ENCODE results near the gene DSG2. TPM values are rescaled to one million over a fixed set of nuclear protein-coding genes. Genes with fewer than 3 reads are reported as not detected.

Gene DSG2
- polyA plus RNA-seq (2013, experiment 1 of 4), result 50.6 TPM
- polyA plus RNA-seq (2013, experiment 2 of 4), result 56.5 TPM
- polyA plus RNA-seq (2013, experiment 3 of 4), result 50.5 TPM
- polyA plus RNA-seq (2013, experiment 4 of 4), result 53.4 TPM

DNA sequence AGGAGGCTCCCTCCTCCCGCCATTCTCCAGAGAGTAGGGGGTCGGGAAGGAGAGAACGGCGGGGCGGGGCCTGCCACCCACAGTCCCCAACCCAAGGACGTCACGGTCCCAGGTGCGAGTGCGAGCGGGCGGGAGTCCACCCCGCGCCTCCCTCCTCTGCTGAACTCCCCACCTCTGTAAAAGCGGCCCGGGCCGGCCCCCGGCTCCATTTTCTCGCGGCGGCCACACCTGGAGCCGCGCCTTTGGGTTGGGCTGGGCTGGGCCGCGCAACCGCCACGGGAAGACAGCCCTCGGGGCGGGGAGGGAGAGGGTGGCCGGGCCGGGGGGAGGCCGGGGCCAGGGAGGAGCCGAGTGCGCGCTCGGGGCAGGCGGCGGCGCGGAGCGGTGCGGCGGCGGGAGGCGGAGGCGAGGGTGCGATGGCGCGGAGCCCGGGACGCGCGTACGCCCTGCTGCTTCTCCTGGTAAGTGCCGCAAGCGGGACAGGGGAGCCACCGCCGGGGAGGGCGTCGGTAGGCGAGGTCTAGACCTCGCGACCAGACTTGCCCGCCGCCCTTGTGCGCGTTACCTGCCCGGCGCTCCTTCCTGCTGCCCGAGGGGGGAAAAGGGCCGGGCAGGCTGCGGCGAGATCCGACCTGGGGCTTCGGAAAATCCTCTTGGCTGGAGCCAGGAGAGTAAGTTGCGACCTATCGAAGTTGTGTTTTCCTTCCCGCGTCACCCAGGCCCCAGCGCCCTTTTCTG lies at the start of gene DSG2:
TSS of gene DSG2 (plus strand) at position 342 of the 738 bp plus-strand sequence. CDS start at position 417, 75 bp downstream.
- Histone ChIP-seq H3K9me3 (ENCODE audit: control insufficient read depth, low read length) (no peaks in the 10 kb centered on the region), H3K27me3 (ENCODE audit: control insufficient read depth, insufficient read depth, low read length, poor library complexity, severe bottlenecking) (peaks cover 28% of the 10 kb centered on the region), H3K27ac (ENCODE audit: insufficient read depth, low read depth, low read length, poor library complexity, severe bottlenecking) (peak within 1 kb of the TSS; percentile 50), H3K4me3 (ENCODE audit: insufficient read depth, low read depth, low read length) (peak within 1 kb of the TSS; percentile 95), H3K36me3 (ENCODE audit: control insufficient read depth, insufficient read depth, low read length) (no peaks in the 10 kb centered on the region), H3K4me1 (ENCODE audit: control insufficient read depth, insufficient read depth, low read length) (peaks cover 8% of the 10 kb centered on the region)
- 0% methylated on average over 79 of the region's 79 CpGs for WGBS, 2 experiments

DNA sequence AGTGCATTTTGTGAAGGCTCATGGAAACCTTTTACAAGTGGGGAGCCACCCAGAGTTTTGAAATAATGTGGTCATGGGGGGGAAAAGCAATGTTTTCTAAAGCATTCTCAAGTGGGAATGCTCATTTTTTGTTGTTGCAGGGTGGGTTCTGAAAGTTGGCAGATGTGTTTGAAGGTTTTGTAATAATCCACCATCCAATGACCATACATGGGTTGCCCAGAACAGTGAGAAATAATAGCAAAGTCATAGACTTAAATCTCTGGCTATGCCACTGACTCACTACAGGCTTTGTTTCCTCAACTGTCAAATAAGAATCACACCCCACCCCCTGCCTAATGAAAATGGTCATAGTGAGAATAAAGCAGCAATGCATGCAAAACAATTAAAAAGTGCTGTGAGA lies 47.6 kb upstream of the DSG2 start:
- Histone ChIP-seq H3K27me3 (ENCODE audit: control insufficient read depth, insufficient read depth, low read length, poor library complexity, severe bottlenecking) (no peaks in the 10 kb centered on the region), H3K36me3 (ENCODE audit: control insufficient read depth, insufficient read depth, low read length) (no peaks in the 10 kb centered on the region), H3K4me1 (ENCODE audit: control insufficient read depth, insufficient read depth, low read length) (no peaks in the 10 kb centered on the region), H3K4me3 (ENCODE audit: insufficient read depth, low read depth, low read length) (no peak overlapping the region), H3K9me3 (ENCODE audit: control insufficient read depth, low read length) (no peaks in the 10 kb centered on the region), H3K27ac (ENCODE audit: insufficient read depth, low read depth, low read length, poor library complexity, severe bottlenecking) (no peak overlapping the region)

DNA sequence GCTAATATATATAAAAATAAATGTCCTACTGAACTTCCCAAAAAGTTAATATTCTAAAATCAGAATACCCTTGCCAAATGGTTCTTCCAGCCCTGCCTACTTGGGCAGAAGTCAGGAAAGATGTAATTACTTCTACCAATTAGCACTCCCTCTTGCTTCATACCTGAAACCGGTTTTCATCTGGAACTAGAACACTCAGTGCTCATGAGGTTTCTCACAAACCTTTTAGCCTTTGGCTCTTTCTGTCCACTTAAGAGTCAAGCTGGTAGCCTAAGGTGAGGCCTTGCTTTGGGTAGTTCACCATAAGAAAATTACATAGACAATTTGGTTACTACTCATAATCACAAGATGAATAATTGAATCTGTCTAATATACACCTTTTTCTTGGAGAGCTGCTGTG lies 46.4 kb upstream of the DSG2 start:
- H3K9me3 ChIP-seq (ENCODE audit: control insufficient read depth, low read length), result no peaks in the 10 kb centered on the region
- no peaks in the 10 kb centered on the region for H3K36me3 ChIP-seq (ENCODE audit: control insufficient read depth, insufficient read depth, low read length)
- H3K27me3 ChIP-seq (ENCODE audit: control insufficient read depth, insufficient read depth, low read length, poor library complexity, severe bottlenecking), result no peaks in the 10 kb centered on the region
- no peaks in the 10 kb centered on the region for H3K4me1 ChIP-seq (ENCODE audit: control insufficient read depth, insufficient read depth, low read length)
- WGBS, 2 experiments, result 86 to 91% methylated on average over 1 of the region's 1 CpG
- H3K4me3 ChIP-seq (ENCODE audit: insufficient read depth, low read depth, low read length), result no peak overlapping the region
- no peak overlapping the region for H3K27ac ChIP-seq (ENCODE audit: insufficient read depth, low read depth, low read length, poor library complexity, severe bottlenecking)

DNA sequence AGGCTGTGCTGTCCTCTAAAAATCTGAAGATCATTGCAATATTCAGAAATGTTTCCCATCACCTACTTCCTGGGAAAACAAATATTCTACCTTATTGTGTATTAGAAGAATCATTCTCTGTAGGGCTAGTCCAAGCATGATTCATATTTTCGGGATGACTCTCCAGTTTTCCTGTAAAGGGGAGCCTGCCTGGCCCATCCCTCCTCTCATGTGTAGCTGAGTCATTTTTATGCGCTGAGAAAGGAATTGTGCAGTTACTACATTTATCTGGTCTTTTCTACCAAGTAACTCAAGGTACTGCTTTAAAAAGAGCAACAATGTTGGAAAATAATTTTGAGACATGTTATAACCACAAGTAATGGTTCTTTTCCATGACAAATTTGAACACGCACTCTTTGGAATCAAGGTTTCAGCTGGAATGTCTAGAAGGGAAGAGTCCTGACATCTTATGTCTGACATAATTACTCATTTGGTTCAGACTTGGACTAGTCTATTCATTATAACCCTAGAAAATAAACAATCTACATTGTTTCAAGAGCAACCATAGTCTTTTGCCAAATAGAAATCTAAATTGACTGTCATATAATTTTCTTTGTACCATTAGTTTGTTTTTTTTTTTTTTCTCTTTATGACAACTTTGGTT lies 43.8 kb upstream of the DSG2 start:
- Histone ChIP-seq H3K27ac (ENCODE audit: insufficient read depth, low read depth, low read length, poor library complexity, severe bottlenecking) (no peak overlapping the region), H3K9me3 (ENCODE audit: control insufficient read depth, low read length) (no peaks in the 10 kb centered on the region), H3K4me1 (ENCODE audit: control insufficient read depth, insufficient read depth, low read length) (no peaks in the 10 kb centered on the region), H3K4me3 (ENCODE audit: insufficient read depth, low read depth, low read length) (no peak overlapping the region), H3K36me3 (ENCODE audit: control insufficient read depth, insufficient read depth, low read length) (no peaks in the 10 kb centered on the region), H3K27me3 (ENCODE audit: control insufficient read depth, insufficient read depth, low read length, poor library complexity, severe bottlenecking) (no peaks in the 10 kb centered on the region)
- WGBS, 2 experiments, result 93 to 98% methylated on average over 3 of the region's 3 CpGs

DNA sequence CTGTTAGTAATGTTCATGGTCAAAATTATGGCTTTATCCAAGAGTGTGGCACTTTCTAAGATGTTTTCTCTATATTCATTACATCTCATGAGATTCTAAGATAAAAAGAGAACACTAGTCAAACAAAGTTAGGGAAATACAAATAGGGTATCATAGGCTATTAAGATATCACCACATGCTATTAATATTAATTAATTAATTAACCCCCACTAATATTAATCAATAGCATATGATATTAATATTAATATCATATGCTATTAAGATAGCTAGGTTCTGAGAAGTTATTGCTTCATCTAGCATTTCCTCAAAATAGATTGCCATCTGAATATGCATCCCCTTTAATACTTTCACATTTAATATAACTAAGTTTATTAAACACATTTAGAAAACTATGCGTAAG lies 28.3 kb upstream of the DSG2 start:
- WGBS, 2 experiments, result no CpG with 5 or more reads among the region's 1 CpG
- Histone ChIP-seq H3K4me3 (ENCODE audit: insufficient read depth, low read depth, low read length) (no peak overlapping the region), H3K4me1 (ENCODE audit: control insufficient read depth, insufficient read depth, low read length) (no peaks in the 10 kb centered on the region), H3K9me3 (ENCODE audit: control insufficient read depth, low read length) (no peaks in the 10 kb centered on the region), H3K36me3 (ENCODE audit: control insufficient read depth, insufficient read depth, low read length) (no peaks in the 10 kb centered on the region), H3K27me3 (ENCODE audit: control insufficient read depth, insufficient read depth, low read length, poor library complexity, severe bottlenecking) (no peaks in the 10 kb centered on the region), H3K27ac (ENCODE audit: insufficient read depth, low read depth, low read length, poor library complexity, severe bottlenecking) (no peak overlapping the region)

DNA sequence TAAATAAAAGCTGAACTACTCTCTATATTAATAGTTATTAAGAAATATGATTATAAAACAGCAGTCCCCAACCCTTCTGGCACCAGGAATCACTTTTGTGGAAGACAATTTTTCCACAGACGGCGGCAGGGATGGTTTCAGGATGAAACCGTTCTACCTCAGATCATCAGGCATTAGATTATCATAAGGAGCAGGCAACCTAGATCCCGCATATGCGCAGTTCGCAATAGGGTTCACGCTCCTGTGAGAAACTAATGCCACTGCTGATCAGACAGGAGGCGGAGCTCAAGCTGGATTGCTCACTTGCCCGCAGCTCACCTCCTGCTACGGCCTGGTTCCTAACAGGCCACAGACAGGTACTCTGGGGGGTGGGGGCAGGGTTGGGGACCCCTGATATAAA lies 19.3 kb upstream of the DSG2 start:
- no peaks in the 10 kb centered on the region for H3K9me3 ChIP-seq (ENCODE audit: control insufficient read depth, low read length)
- no peak overlapping the region for H3K4me3 ChIP-seq (ENCODE audit: insufficient read depth, low read depth, low read length)
- 96 to 98% methylated on average over 10 of the region's 10 CpGs for WGBS, 2 experiments
- H3K4me1 ChIP-seq (ENCODE audit: control insufficient read depth, insufficient read depth, low read length), result no peaks in the 10 kb centered on the region
- H3K36me3 ChIP-seq (ENCODE audit: control insufficient read depth, insufficient read depth, low read length), result no peaks in the 10 kb centered on the region
- no peak overlapping the region for H3K27ac ChIP-seq (ENCODE audit: insufficient read depth, low read depth, low read length, poor library complexity, severe bottlenecking)
- no peaks in the 10 kb centered on the region for H3K27me3 ChIP-seq (ENCODE audit: control insufficient read depth, insufficient read depth, low read length, poor library complexity, severe bottlenecking)

DNA sequence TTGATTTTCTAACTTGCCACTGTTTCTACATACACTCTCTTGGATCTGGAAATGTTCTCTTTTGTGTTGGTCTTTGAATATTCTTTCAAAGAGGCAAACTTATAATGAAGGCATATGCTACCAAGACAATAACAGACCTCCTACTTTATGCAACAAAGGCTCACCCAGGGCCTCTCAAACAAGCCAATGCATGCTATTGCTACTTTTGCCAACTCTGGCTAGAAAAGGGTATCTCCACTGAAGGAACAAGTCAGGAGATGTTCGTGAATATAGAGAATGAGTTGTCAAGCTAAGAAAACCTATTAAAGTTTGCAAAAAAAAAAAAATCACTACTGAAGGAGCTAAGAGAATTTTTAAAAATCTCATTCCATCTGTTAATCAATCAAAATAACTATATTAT lies 15.9 kb upstream of the DSG2 start:
- no peaks in the 10 kb centered on the region for H3K4me1 ChIP-seq (ENCODE audit: control insufficient read depth, insufficient read depth, low read length)
- no peaks in the 10 kb centered on the region for H3K36me3 ChIP-seq (ENCODE audit: control insufficient read depth, insufficient read depth, low read length)
- H3K27me3 ChIP-seq (ENCODE audit: control insufficient read depth, insufficient read depth, low read length, poor library complexity, severe bottlenecking), result no peaks in the 10 kb centered on the region
- no peaks in the 10 kb centered on the region for H3K9me3 ChIP-seq (ENCODE audit: control insufficient read depth, low read length)
- H3K27ac ChIP-seq (ENCODE audit: insufficient read depth, low read depth, low read length, poor library complexity, severe bottlenecking), result no peak overlapping the region
- 86 to 100% methylated on average over 1 of the region's 1 CpG for whole genome bisulfite sequencing, 2 experiments
- no peak overlapping the region for H3K4me3 ChIP-seq (ENCODE audit: insufficient read depth, low read depth, low read length)

DNA sequence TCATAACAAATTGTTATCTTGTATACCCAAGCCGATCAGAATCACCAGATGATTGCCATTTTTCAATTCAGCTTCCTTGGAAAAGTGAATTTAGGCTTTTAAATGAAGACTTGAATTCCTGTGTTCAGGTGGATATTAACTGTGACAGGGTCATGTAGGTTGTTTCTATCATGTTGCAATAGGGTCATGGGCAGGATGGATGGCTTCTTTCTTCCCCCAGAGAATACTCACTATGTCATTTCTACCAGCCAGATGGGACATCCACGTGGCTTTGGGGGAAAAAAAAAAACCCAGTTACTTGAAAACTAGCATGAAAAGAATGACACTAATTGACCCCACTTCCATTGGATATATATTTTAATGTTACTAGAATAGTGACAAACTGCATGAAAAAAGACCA lies 14.6 kb upstream of the DSG2 start:
- no peak overlapping the region for H3K27ac ChIP-seq (ENCODE audit: insufficient read depth, low read depth, low read length, poor library complexity, severe bottlenecking)
- no peaks in the 10 kb centered on the region for H3K36me3 ChIP-seq (ENCODE audit: control insufficient read depth, insufficient read depth, low read length)
- no peaks in the 10 kb centered on the region for H3K27me3 ChIP-seq (ENCODE audit: control insufficient read depth, insufficient read depth, low read length, poor library complexity, severe bottlenecking)
- H3K9me3 ChIP-seq (ENCODE audit: control insufficient read depth, low read length), result no peaks in the 10 kb centered on the region
- H3K4me3 ChIP-seq (ENCODE audit: insufficient read depth, low read depth, low read length), result no peak overlapping the region
- 92 to 100% methylated on average over 2 of the region's 2 CpGs for WGBS, 2 experiments
- H3K4me1 ChIP-seq (ENCODE audit: control insufficient read depth, insufficient read depth, low read length), result no peaks in the 10 kb centered on the region

DNA sequence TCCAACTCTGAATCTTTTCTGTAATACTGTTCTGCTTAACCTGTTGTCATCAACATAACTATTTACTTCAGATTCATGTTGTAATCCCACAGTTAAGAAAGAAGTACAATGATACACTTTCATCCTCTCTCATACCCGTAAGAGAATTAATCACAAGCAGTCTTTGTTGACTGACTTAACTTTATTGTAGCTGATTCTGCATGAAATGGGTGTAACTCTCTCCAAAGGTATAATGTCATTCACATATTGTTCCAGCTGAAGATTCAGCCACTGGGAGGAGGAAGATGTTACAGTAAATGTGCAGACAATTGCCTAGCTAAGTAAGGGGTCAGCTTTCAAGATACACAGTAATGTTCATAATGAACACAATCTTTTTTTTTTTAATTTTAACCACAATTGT lies 13.5 kb upstream of the DSG2 start:
- H3K36me3 ChIP-seq (ENCODE audit: control insufficient read depth, insufficient read depth, low read length), result no peaks in the 10 kb centered on the region
- H3K27ac ChIP-seq (ENCODE audit: insufficient read depth, low read depth, low read length, poor library complexity, severe bottlenecking), result no peak overlapping the region
- H3K4me3 ChIP-seq (ENCODE audit: insufficient read depth, low read depth, low read length), result no peak overlapping the region
- H3K4me1 ChIP-seq (ENCODE audit: control insufficient read depth, insufficient read depth, low read length), result no peaks in the 10 kb centered on the region
- 100% methylated on average over 1 of the region's 1 CpG for WGBS, 2 experiments
- no peaks in the 10 kb centered on the region for H3K9me3 ChIP-seq (ENCODE audit: control insufficient read depth, low read length)
- H3K27me3 ChIP-seq (ENCODE audit: control insufficient read depth, insufficient read depth, low read length, poor library complexity, severe bottlenecking), result no peaks in the 10 kb centered on the region

DNA sequence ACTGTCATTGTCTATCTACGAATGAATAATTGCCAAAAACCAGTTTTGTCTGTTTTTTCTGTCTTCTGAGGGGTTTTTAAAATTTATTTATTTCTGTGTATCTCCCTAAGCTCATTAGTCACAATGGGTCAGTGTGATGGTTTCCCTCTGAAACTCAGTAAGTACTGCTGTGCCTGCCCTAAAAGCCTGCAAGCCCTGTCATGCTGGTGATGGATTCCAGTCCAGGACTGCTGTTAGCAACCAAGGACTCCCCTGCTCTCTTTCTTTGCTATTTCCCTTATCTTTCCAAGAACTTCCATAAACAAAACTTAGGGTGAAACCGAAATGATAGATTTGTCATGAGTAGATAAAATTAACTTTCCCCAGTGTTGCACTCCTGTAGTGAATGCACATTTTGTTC lies 11.8 kb upstream of the DSG2 start:
- Histone ChIP-seq H3K27ac (ENCODE audit: insufficient read depth, low read depth, low read length, poor library complexity, severe bottlenecking) (no peak overlapping the region), H3K27me3 (ENCODE audit: control insufficient read depth, insufficient read depth, low read length, poor library complexity, severe bottlenecking) (no peaks in the 10 kb centered on the region), H3K4me1 (ENCODE audit: control insufficient read depth, insufficient read depth, low read length) (no peaks in the 10 kb centered on the region), H3K9me3 (ENCODE audit: control insufficient read depth, low read length) (no peaks in the 10 kb centered on the region), H3K36me3 (ENCODE audit: control insufficient read depth, insufficient read depth, low read length) (no peaks in the 10 kb centered on the region), H3K4me3 (ENCODE audit: insufficient read depth, low read depth, low read length) (no peak overlapping the region)
- 90 to 100% methylated on average over 2 of the region's 2 CpGs for WGBS, 2 experiments
